Activated gamma-delta T cell (primary cell): Measurements from ENCODE around the gene PIK3R5.

ENCODE experiments used
- DNase-seq: peaks from one replicate; lab custom pipeline; 2025; lab: John Stamatoyannopoulos, UW

The PIK3R5 gene

DNA sequence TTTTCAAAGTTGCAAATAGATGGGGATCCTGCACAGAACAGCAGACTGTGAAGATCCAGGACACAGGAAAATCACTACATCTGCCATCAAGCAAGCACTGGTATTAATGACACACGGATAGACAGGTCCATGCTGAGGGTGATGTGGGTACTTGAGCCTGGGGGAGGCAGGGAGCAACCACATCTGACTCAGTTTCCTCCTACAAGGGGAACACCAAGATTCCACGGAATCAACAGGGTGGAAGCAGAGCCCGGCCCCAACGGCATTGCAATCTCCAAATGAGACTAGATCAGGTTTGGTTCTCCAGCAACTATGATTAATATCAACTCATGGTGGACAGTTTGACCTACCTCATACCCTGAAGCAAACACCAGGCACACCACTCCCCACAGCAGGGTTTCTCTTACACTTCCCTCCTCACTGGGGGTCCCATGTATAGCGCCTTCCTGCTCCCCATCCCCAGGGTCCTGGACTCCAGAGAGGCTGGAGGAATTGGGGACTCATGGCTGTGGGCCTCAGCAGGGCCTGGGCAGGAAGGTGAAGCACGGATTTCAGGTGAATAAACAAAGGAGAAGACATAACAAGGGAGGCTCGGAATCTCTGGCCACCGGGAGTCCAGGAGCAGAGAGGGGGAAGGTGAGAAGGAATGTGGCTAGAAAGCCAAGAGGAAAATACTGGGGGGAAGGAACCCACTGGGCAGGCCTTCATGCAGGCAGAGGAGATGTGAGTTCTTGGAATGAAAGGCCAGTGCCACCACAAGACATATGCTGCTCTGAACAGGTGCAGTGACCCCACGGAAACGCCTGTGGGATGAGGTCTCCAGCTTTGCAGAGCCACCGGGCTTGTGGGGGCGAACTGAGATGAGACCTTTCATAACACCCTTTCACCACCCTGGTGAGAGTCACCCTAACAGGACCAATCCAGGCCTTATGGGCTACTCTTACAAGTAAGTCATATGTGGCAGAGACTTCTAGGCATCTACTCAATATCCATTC is 68.6 kb downstream of the PIK3R5 start:
- DNase-seq, result no peak

DNA sequence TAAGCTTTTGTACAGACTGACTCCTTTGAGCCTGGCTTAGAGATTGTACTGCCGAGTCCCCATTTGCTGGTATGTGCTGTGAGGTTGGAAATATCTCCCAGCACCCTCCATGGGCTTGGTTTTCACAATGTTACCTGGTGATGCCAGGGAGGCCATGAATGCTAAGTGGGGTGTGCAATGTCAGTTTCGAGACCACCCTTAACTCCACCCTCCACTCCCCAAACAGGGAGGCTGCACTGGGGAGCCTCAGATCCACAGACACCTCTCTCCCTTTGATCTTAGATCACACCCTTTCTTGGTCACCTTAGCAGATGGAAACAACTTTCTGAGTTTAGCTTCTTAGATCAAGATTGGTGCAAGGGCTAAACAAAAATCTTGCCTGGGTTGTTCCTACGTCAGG is 69.4 kb downstream of the PIK3R5 start:
- no peak for DNase-seq

DNA sequence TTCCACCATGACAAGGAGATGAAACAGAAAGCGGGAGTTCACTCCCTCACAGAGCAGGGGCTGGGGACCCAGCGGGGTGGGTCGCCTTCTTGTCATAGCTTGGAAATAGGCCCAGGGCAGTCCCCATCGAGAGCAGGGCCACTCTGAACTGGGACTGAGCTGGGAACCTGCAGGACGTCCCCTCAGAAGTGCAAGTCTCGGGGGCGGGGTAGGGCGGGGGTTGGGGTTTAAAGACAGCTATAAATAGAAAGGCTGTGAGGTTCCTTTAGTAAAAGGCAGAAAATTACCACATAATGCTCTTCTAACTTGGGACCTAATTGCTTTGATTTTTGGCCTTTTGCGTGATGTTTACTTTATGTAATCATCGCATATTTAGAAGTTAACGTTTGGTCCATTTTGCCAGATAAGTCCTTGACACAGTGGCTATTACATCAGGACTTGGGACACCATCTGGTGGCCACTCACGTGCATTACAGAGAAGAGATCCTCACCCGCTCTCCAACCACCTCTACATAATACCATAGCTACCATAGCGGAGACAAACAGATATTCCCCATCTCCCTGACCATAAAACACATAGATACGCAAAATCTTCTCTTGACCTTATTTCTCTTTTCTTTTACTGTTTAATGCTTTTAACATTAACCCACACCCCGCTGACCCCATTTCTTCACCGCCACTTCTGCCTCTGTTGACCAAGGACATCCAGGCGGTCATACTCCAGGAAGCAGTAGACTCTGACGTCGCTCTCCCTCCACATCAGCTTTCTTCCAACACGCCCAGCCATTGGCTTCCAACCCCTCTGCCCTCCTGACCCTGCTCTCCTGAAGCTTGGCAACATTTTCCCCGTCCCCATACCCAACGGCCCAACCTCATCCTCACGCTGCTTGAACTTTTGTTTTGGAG is 70.6 kb downstream of the PIK3R5 start:
- DNase-seq, result no peak

DNA sequence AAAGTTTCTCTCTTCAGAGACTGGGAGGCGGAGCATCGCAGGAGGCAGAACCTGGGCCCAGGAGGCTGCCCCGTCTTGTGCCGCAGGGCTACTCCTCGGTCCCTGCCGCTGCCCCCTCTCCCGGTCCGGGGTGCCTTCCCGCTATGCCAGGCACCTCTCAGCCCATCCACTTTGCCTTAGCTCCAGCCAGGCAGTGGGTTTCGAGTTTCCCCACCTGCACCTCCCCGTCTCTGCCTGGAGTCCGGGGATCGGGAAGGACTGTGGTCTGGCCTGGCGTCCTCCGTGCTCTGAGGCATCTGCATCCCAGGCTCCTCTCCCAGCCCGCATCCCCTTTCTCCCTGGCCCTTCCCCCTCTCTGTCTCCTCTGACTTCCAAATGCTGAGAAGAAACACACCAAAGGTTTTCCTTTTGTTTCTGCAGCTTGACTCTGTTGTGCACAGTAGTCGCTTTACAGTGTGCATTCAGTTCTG is 71.3 kb downstream of the PIK3R5 start:
- DNase-seq, result no peak

DNA sequence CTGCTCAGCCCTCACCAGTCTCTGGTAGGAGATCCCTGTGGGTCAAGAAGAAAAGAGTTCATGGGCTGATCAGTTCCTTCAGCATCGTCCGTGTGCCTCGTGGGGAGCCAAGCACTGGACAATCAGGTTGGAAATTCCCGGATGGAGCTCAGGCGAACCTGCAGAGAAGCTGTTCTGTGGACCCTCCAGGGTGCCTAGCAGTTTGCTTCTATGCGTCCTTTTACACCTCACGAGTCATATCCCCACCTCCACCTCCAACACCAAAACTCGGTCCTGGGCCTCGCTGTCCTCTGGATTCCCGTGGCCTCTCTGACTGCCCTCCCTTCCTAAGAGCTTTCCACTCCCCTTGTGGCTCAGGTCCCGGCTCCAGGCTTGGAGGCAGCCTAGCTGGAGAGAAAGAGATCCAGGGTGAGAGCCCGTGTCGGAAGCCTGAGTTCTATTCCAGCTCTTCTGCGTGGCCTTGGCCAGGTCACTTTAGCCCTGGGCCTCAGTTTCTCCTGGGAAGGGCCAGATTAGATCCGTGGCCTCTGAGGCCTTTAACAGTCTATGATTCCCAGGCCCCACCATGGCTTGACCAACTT is 71.8 kb downstream of the PIK3R5 start:
- DNase-seq, result no peak

DNA sequence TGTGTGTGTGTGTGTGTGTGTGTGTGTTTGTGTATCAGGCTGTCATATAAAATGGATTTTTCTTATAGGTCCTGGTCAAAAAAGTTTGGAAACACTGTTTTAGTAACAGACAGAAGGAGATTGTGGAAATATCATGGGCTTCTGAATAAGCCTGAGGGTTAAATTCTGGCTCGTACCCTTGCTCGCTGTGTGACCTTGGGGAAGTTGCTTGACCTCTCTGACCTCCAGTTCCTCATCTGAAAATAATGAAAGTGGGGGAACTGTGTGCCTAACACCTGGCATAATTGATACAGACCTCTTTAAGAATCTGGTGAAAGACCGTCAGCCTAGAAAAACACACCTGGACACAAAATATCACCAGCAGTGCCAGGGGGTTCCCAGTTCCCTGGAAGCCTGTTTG is 72.4 kb downstream of the PIK3R5 start:
- DNase-seq, result no peak

DNA sequence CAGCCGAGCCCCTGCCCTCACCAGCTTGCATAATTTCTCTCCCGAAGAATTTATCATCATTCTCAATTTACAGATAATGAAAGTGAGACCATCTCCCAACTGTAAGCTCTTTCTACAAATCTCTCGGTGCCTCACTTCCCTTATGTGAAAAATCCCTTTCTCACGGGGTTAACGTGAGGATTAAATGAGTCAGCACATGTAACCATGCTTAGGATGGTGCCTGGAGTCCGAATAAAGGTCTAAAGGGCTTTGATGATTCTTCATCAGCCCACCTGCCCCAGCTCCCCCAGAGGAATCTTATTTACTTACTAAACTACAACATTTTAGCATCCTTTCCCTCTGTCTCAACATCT is 73.2 kb downstream of the PIK3R5 start:
- no peak for DNase-seq

DNA sequence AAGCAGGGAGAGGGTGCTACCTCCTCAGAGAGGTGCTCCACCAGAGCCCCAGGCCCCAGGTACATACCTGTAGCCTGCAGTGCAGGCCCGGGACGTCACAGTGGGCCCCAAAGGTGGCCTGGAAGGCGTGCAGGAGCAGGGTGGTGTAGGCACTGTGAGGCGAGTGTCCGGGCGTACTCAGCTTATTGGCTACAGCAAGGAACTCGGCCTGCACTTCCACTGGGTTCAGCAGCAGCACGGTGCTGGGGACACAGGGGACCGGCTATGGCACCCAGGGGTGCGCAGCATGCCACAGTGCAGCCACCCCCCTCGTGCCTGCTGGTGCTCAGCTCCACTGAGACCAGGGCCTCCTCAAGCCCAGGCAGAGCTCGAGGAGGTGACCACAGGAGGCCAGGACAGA is 74.8 kb downstream of the PIK3R5 start:
- DNase-seq, result no peak

DNA sequence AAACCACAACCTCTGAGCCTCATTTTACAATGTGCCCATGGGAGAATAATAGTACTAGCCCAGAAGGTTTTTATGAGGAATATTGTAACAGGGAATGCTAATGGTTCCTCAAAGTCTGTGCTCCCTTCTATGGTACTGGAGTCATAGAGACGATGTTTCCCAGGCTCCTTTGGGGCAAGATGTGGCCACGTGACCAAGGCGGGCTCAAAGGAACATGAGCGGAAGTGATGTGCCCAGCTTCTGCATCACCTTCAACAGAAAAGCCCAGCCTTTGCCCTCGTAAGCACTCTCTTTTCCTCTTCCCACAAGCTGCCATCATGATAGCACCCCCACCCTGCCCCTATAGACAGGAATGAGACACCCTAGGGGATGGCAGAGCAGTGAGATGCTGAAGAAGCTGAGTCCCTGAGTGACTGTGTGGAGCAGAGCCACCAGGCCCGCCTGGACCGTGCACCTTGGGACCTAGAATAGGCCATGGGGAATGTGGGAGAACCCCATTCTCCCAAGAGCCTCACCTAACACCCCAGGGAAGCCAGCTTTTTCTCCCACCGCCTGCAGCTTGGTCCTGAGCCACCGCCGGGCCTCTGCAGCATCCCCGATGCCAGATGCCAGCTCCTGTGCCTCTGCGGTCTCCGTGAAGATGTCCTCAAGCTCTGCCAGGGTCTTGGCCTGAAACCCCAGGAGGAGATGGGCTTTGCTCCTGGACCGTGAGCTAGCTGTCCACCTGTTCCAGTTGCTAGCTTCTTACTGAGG is 75.9 kb downstream of the PIK3R5 start:
- DNase-seq, result no peak

DNA sequence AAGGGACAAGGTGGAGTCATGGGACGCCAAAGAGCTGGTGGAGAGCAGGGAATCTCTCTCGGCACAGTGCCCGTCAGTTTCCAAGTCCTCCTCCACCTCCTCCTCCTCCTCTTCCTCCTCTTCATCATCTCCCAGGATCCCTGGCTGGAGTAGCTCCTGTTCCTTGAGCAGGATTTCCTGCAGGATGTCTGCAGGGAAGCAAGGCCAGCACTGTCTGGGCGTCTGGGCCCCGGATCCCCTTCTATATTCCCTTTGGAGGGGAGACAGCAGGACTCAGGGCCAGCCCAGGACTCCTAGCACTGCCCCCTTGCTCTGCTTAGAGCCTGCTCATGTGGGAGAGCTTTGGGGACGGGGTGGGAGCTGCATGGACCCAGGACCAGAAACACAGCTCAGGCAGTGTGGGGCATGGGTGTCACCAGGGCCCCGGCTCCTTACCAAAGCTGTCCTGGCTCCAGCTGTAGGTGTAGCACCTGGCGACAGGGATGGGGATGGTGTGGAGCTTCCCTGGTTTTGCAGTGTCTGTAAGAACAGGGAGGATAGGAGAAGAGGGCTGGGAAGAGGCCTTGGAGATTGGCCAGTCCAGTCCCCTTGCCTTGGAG is 76.7 kb downstream of the PIK3R5 start:
- DNase-seq, result no peak

DNA sequence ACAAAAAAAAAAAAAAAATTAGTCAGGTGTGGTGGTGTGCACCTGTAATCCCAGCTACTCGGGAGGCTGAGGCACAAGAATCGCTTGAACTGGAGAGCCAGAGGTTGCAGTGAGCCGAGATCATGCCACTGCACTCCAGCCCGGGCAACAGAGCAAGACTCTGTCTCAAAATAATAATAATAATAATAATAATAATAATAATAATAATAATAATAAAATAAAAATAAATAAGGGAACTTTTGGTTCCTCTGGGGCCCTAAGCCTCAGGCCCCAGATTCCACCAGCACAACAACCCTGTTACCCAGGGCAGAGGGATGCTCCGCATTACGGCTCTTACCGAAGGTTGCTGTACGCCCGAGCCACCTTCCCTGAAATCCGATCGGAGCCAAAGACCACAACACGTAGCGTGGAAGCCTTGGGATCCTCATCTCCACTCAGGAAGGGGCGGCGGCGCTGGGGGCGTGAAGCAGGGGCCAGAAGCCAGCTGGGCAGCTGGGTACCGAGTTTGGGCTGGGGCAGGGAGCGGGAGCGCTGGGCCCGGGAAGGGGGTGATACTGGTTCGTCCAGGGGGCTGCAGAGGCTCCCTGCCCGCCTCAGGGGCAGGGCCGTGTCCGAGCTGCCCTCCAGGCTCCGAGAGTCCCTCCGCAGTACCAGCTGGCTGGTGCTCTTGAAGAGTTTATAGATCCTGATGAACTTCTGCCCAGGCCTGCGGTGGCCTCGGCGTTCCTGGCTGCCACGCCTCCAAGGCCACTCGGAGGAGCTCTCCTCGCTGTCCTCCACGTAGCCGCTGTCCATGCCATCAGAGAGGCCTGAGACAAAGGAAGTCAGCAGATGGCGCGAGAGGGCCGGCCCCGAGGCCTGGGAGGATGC is 77.4 kb downstream of the PIK3R5 start:
- no peak for DNase-seq

DNA sequence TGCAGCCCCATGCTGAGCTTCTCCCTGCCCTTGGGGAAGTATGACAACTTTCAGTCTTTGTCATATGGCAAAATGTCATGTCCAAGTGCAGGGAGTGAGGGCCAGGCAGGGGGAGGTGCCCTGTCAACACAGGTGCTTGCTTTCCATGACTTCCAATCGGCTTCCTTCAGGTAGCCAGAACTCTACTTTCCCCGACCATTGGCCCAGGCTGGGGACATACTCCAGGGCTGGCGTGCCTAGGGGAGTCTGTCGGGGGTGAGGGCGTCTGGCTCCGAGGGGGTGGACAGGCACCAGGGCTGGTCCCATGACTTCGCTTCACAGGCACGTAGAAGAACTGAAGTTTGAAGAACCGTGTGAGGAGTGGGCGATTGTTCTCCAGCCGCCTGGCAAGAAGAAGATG is 78.2 kb downstream of the PIK3R5 start:
- DNase-seq, result no peak

DNA sequence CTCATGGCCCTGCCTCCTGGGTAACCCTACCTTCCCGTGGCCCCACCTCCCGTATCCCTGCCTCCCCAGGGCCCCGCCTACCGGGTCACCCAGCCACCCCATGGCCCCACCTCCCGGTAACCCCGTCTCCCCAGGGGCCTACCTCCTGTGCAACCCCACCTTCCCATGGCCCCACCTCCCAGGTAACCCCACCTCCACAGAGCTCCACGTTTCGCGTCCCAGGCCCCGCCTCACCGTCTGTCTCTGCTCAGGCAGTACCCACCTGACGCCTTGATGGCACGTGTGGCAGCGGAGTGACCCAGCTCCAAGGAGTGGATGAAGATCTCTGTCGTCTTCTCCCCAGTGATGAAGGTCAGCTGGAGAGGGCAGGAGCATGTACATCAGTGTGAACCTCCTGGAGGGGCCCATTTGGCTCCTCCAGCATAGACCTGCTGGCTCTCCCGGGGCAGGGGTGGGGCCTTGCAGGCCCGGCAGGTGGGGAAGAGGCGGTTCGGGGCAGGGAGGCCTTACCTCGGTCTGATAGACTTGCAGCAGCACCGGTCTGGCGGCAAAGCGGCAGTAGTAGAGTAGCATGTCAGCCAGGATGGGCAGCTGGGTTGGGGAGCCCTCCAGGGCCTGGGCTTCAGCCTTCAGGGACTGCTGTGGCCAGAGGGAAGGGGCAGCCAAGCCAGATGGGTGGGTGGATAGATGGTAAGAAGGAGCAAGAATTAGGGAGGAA is 79.4 kb downstream of the PIK3R5 start:
- DNase-seq, result no peak

DNA sequence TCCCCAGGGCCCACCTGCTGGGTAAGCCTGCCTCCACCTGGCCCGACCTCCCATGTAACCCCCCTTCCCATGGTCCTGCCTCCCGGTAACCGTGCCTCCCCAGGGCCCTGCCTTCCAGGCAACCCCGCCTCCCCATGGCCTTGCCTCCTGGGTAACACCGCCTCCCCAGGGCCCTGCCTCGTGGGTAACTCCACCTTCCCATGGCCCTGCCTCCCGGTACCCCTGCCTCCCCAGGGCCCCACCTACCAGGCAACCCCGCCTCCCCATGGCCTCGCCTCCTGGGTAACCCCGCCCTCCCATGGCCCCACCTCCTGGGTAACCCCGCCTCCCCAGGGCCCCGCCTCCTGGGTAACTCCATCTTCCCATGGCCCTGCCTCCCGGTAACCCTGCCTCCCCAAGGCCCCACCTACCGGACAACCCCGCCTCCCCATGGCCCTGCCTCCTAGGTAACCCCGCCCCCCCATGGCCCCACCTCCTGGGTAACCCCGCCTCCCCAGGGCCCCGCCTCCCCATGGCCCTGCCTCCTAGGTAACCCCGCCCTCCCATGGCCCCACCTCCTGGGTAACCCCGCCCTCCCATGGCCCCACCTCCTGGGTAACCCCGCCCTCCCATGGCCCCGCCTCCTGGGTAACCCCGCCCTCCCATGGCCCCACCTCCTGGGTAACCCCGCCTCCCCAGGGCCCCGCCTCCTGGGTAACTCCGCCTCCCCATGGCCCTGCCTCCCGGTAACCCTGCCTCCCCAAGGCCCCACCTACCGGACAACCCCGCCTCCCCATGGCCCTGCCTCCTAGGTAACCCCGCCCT is 80.1 kb downstream of the PIK3R5 start:
- peak; percentile 64 for DNase-seq

DNA sequence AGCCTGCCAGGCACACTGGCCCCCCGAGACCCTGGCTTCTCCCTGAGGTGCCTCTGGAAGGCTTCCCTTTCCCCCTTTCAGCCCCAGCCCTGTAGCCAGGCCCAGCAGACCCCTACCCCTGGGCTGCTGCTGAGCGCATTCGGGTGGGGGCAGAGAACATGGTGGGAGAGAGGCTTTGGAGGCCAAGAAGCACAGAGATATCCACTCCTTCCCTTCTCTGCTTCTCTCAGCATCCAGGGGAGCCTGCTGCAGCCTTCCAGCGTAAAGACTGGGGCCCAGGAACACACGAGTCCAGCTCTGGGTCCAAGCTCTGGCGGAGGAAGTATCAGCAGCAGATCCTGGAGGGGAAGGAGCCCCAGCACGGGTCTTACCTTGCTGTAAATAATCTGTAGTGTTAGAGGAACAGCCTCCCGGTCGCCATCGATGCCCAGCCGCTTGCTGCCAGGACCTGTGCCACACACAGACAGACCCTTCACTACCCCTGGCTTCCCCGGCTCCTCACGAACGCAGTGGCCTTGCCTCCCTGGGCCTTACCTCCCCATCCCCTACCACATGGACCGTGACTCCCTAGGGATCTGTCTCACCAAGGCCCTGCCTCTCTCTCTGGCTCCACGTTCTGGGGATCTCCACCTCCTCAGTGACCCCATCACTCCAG is 81.0 kb downstream of the PIK3R5 start:
- DNase-seq, result no peak

DNA sequence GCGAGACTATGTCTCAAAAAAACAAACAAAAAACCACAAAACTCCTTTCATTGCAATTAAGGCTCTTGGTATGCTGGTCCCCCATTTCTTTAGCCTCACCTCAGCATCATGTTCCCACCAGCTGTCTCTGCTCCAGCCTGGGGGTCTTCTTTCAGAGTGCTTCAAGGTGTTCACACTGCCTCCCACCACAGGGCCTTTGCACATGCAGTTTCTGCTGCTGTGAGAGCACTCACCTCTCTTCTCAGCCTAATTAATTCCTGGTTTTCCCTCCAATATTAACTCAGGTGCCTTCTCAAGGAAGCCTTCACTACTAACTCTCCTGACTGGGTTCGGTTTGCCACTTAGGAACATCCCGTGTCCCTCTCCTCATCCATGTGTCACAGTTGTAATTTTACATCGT is 82.2 kb downstream of the PIK3R5 start:
- no peak for DNase-seq

DNA sequence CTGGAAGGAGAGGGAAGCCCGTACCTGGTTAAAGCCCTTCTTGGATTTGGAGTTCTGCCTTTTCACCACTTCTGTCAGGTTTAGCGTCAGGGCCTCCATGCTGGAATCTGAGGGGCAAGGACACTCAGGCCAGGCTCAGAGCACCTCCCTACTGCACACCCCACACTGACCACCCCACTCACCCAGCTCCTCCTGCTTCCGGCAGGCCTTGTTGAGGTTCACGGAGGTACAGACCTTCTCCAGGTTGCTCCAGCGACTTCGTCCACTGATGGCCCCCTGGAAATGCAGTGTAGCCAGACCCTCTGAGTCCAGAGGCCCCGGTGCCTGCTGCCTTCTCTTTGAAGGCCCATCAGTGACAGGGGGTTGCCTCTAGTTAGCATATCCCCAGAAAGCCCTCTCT is 83.9 kb downstream of the PIK3R5 start:
- no peak for DNase-seq

DNA sequence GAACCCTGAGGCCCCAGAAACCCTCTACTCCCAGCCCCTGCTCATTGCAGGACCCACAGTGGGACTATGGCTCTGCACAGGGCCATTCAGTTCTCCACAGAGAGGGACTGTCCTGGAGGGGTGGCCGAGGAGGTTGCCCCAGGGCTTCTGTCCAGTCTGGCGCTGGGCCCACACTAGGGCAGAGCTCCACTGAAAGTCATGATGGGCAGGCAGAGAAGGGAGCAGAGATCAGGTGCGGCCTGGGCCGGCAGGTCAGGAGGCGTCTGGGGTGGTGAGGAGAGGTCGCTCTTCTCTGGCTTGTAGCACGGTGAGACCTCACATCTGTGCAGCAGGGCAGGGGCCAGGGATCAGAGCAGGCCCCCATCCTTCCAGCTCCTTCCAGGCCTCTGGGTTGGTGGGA is 85.0 kb downstream of the PIK3R5 start:
- no peak for DNase-seq
